GM21786 (cell line): ENCODE results near the gene DLG5.

Source experiments
- ATAC-seq: cut with Tn5 transposase; IDR thresholded peaks from one replicate; pipeline ENCODE4 v1.9.1; 2021; ENCODE audit not compliant: unreplicated experiment

Gene DLG5

GRCh38 chr10:77926566-77927401, at the start of gene DLG5:
Gene DLG5, minus strand, starts transcription at chr10:77926755. Its CDS starts 235 bp downstream, at chr10:77926520.
- peak; percentile 49 for ATAC-seq

- no peak for ATAC-seq
Observed at GRCh38 chr10:77975086-77975666, 48.6 kb upstream of the DLG5 start.

- ATAC-seq, result no peak
Observed at GRCh38 chr10:77974396-77975074, 48.0 kb upstream of the DLG5 start.

- no peak for ATAC-seq
Observed at GRCh38 chr10:77973276-77973675, 46.7 kb upstream of the DLG5 start.

- ATAC-seq, result no peak
Observed at GRCh38 chr10:77972148-77972547, 45.6 kb upstream of the DLG5 start.

- no peak for ATAC-seq
Observed at GRCh38 chr10:77971804-77972144, 45.2 kb upstream of the DLG5 start.

GRCh38 chr10:77970869-77971803, 44.6 kb upstream of the DLG5 start:
- no peak for ATAC-seq

- no peak for ATAC-seq
Observed at GRCh38 chr10:77969114-77969513, 42.6 kb upstream of the DLG5 start.

GRCh38 chr10:77967611-77968022, 41.1 kb upstream of the DLG5 start:
- no peak for ATAC-seq

- no peak for ATAC-seq
Observed at GRCh38 chr10:77965294-77965693, 38.7 kb upstream of the DLG5 start.

GRCh38 chr10:77964811-77965210, 38.3 kb upstream of the DLG5 start:
- ATAC-seq, result no peak

GRCh38 chr10:77963901-77964300, 37.3 kb upstream of the DLG5 start:
- ATAC-seq, result no peak

GRCh38 chr10:77962350-77963146, 36.0 kb upstream of the DLG5 start:
- no peak for ATAC-seq

GRCh38 chr10:77961668-77962067, 35.1 kb upstream of the DLG5 start:
- no peak for ATAC-seq

- no peak for ATAC-seq
Observed at GRCh38 chr10:77960829-77961329, 34.3 kb upstream of the DLG5 start.

- no peak for ATAC-seq
Observed at GRCh38 chr10:77959887-77960455, 33.4 kb upstream of the DLG5 start.

GRCh38 chr10:77959384-77959783, 32.8 kb upstream of the DLG5 start:
- ATAC-seq, result no peak

GRCh38 chr10:77955136-77955535, 28.6 kb upstream of the DLG5 start:
- no peak for ATAC-seq

GRCh38 chr10:77949167-77949566, 22.6 kb upstream of the DLG5 start:
- ATAC-seq, result no peak

- ATAC-seq, result no peak
Observed at GRCh38 chr10:77946084-77946483, 19.5 kb upstream of the DLG5 start.
